GM23338 (cell line): ENCODE results near the gene PDHB.

Experiments used
- CTCF ChIP-seq, 2 experiments: fragments of 200-600 bp in 1 of 2; sonication (generic) in 1 of 2; conservative IDR thresholded peaks; 2 replicates each; pipeline versions ENCODE4 v1.5.1 to v1.6.1; 2016 to 2017; ENCODE audit warnings: antibody characterized with exemption in 2 of 2, low read depth in 2 of 2, mild to moderate bottlenecking in 2 of 2, moderate library complexity in 1 of 2
- EZH2 ChIP-seq: fragments of 200-600 bp; sonication (generic); IDR thresholded peaks from one replicate; pipeline ENCODE4 v1.8.0; 2017; ENCODE audit warnings: antibody characterized with exemption, mild to moderate bottlenecking, low read depth; ENCODE audit not compliant: unreplicated experiment
- EZH2phosphoT487 ChIP-seq: fragments of 200-600 bp; sonication (generic); IDR thresholded peaks from one replicate; pipeline ENCODE4 v1.8.1; 2018; ENCODE audit warnings: antibody characterized with exemption; ENCODE audit not compliant: unreplicated experiment
- POLR2AphosphoS5 ChIP-seq: IDR thresholded peaks from 2 replicates; pipeline ENCODE4 v1.6.1; 2016; ENCODE audit warnings: antibody characterized with exemption, low read depth
- REST ChIP-seq: IDR thresholded peaks from one replicate; pipeline ENCODE4 v1.6.1; 2018; ENCODE audit warnings: antibody characterized with exemption; ENCODE audit not compliant: unreplicated experiment

GRCh38 chr3:58469096-58469495, 35.5 kb upstream of the PDHB start:
- TF ChIP-seq REST (no peak), CTCF (conservative IDR thresholded peaks at IDR 0.05; ENCODE audit: low read depth in 2 of 2) (no peak), EZH2phosphoT487 (no peak), EZH2 (no peak), POLR2AphosphoS5 (no peak)
